SK-N-SH (cell line): ENCODE data around the gene OTOG. TPM values are rescaled to one million over a fixed set of nuclear protein-coding genes. Genes with fewer than 3 reads are reported as not detected.

Source experiments
- CTCF ChIA-PET: fragments of 300-600, 350-600 bp; formaldehyde crosslinking; extraction: SDS; loops from one replicate; lab custom pipeline; 2021; lab: Yijun Ruan, JAX
- POLR2A ChIA-PET: fragments of 350-600 bp; sonication (Branson Sonifier 250); formaldehyde crosslinking; extraction: SDS; loops from one replicate; lab custom pipeline; 2020; ENCODE audit warnings: antibody characterized with exemption, inconsistent platforms; lab: Yijun Ruan, JAX
- DNase-seq: peaks from one replicate; pipeline ENCODE4 v3.0.0; 2012
- H2AFZ ChIP-seq: fragments of 200-600 bp; sonication (generic); 2 replicates; pipeline ENCODE4 v1.8.1; 2016; ENCODE audit warnings: antibody characterized with exemption, mild to moderate bottlenecking, low read depth
- H3F3A ChIP-seq: fragments of 200-600 bp; sonication (generic); replicated peaks from 2 replicates; pipeline ENCODE3; 2016; ENCODE audit warnings: antibody characterized with exemption, mild to moderate bottlenecking; ENCODE audit not compliant: insufficient read depth
- H3K27ac ChIP-seq, 2 experiments: fragments of 200-500 bp in 1 of 2; fragments of 200-600 bp in 1 of 2; sonication (Bioruptor generic) in 1 of 2; sonication (generic), shearing (Covaris generic) in 1 of 2; 2 replicates each; pipeline versions ENCODE4 v1.5.1 to v1.6.1; 2014 to 2016; ENCODE audit warnings: low read depth in 2 of 2, inconsistent platforms in 1 of 2, low read length in 1 of 2, mild to moderate bottlenecking in 1 of 2, mixed read lengths in 1 of 2
- H3K27me3 ChIP-seq: fragments of 200-600 bp; sonication (generic), shearing (Covaris generic); 2 replicates; pipeline ENCODE4 v1.6.1; 2016; ENCODE audit warnings: mixed run types; ENCODE audit not compliant: insufficient read depth
- H3K36me3 ChIP-seq, 2 experiments: fragments of 200-500 bp in 1 of 2; fragments of 200-600 bp in 1 of 2; sonication (Bioruptor generic) in 1 of 2; sonication (generic) in 1 of 2; replicated peaks in 1 of 2; 2 replicates each; pipeline versions ENCODE3 to v1.5.1; 2014 to 2016; ENCODE audit warnings: low read length in 1 of 2, mild to moderate bottlenecking in 1 of 2; ENCODE audit not compliant: insufficient read depth in 2 of 2, control insufficient read depth in 1 of 2
- H3K4me1 ChIP-seq, 2 experiments: fragments of 200-500 bp in 1 of 2; fragments of 200-600 bp in 1 of 2; sonication (Bioruptor generic) in 1 of 2; sonication (generic), shearing (Covaris generic) in 1 of 2; 2 replicates each; pipeline versions ENCODE4 v1.5.1 to v1.6.1; 2014 to 2016; ENCODE audit warnings: low read depth in 1 of 2, low read length in 1 of 2, mixed run types in 1 of 2; ENCODE audit not compliant: insufficient read depth in 2 of 2, control insufficient read depth in 1 of 2
- H3K4me2 ChIP-seq: fragments of 200-600 bp; sonication (generic), shearing (Covaris generic); 2 replicates; pipeline ENCODE4 v1.6.1; 2017; ENCODE audit warnings: mixed run types
- H3K4me3 ChIP-seq, 2 experiments: fragments of 200-500 bp in 1 of 2; fragments of 200-600 bp in 1 of 2; sonication (Bioruptor generic) in 1 of 2; sonication (generic), shearing (Covaris generic) in 1 of 2; 2 replicates each; pipeline versions ENCODE4 v1.5.1 to v1.8.1; 2014 to 2016; ENCODE audit warnings: low read depth in 2 of 2, inconsistent platforms in 1 of 2, low read length in 1 of 2, mild to moderate bottlenecking in 1 of 2, mixed read lengths in 1 of 2, moderate library complexity in 1 of 2
- H3K79me2 ChIP-seq: fragments of 200-600 bp; sonication (generic); 2 replicates; pipeline ENCODE4 v1.8.1; 2017; ENCODE audit warnings: mild to moderate bottlenecking; ENCODE audit not compliant: insufficient read depth
- H3K9ac ChIP-seq: fragments of 200-600 bp; sonication (generic); 2 replicates; pipeline ENCODE4 v1.6.1; 2017; ENCODE audit warnings: mixed run types
- H3K9me2 ChIP-seq: fragments of 200-600 bp; sonication (generic); 2 replicates; pipeline ENCODE4 v1.6.1; 2017; ENCODE audit warnings: mixed run types
- H3K9me3 ChIP-seq: fragments of 200-600 bp; sonication (generic); 2 replicates; pipeline ENCODE4 v1.6.1; 2017; ENCODE audit warnings: mixed run types, mild to moderate bottlenecking, moderate library complexity
- H4K20me1 ChIP-seq: fragments of 200-600 bp; sonication (generic); 2 replicates; pipeline ENCODE4 v1.6.1; 2017; ENCODE audit warnings: mild to moderate bottlenecking, mixed run types; ENCODE audit not compliant: insufficient read depth
- EP300 ChIP-seq, 2 experiments: IDR thresholded peaks; 2 replicates each; pipeline versions ENCODE4 v1.4.0 to v1.6.1; 2012; ENCODE audit warnings: borderline replicate concordance in 1 of 2, low read depth in 1 of 2, low read length in 1 of 2
- FOXJ3 ChIP-seq: sonication (generic); formaldehyde crosslinking; IDR thresholded peaks from 2 replicates; pipeline ENCODE4 v1.5.1; 2020; ENCODE audit warnings: mild to moderate bottlenecking, missing genetic modification reagents
- FOXM1 ChIP-seq: IDR thresholded peaks from 2 replicates; pipeline ENCODE4 v1.4.0; 2012; ENCODE audit warnings: low read depth, mild to moderate bottlenecking
- MEF2A ChIP-seq: IDR thresholded peaks from 2 replicates; pipeline ENCODE4 v1.4.0; 2012; ENCODE audit warnings: low read depth, borderline replicate concordance
- NFIC ChIP-seq: IDR thresholded peaks from 2 replicates; pipeline ENCODE4 v1.4.0; 2012; ENCODE audit warnings: borderline replicate concordance
- NRF1 ChIP-seq: IDR thresholded peaks from 2 replicates; pipeline ENCODE4 v1.6.1; 2012; ENCODE audit warnings: low read depth, mild to moderate bottlenecking, low read length
- PBX3 ChIP-seq: IDR thresholded peaks from 2 replicates; pipeline ENCODE4; 2012
- POLR2AphosphoS5 ChIP-seq: IDR thresholded peaks from 2 replicates; pipeline ENCODE4 v1.6.1; 2012; ENCODE audit warnings: low read depth, low read length
- RAD21 ChIP-seq: IDR thresholded peaks from 2 replicates; pipeline ENCODE4 v1.6.1; 2012; ENCODE audit warnings: mild to moderate bottlenecking, low read length
- REST ChIP-seq: IDR thresholded peaks from 2 replicates; pipeline ENCODE4 v1.6.1; 2012; ENCODE audit warnings: mild to moderate bottlenecking, low read depth, low read length, moderate library complexity
- RXRA ChIP-seq: IDR thresholded peaks from 2 replicates; pipeline ENCODE4 v1.4.0; 2012; ENCODE audit warnings: low read depth, mild to moderate bottlenecking, borderline replicate concordance
- SIN3A ChIP-seq: IDR thresholded peaks from 2 replicates; pipeline ENCODE4 v1.6.1; 2012; ENCODE audit warnings: low read depth, mild to moderate bottlenecking, low read length, moderate library complexity, borderline replicate concordance
- SMC3 ChIP-seq: IDR thresholded peaks from 2 replicates; pipeline ENCODE4 v1.6.1; 2012; ENCODE audit warnings: low read depth, low read length, improper control_type of control experiment
- TCF12 ChIP-seq: IDR thresholded peaks from 2 replicates; pipeline ENCODE4 v1.4.0; 2012
- TEAD4 ChIP-seq: IDR thresholded peaks from 2 replicates; pipeline ENCODE4 v1.4.0; 2012; ENCODE audit warnings: mild to moderate bottlenecking, borderline replicate concordance; ENCODE audit not compliant: insufficient read depth
- USF1 ChIP-seq: IDR thresholded peaks from 2 replicates; pipeline ENCODE4 v1.4.0; 2012; ENCODE audit warnings: low read depth, borderline replicate concordance
- YY1 ChIP-seq: IDR thresholded peaks from 2 replicates; pipeline ENCODE4 v1.4.0; 2012; ENCODE audit warnings: low read depth, mild to moderate bottlenecking
- WGBS: methylation state at CpG from one replicate; pipeline ENCODE4 v1.1.6; 2017; ENCODE audit warnings: low lambda C conversion rate; 5-methylcytosine and 5-hydroxymethylcytosine counted together
- polyA plus RNA-seq, 3 experiments: library from polyadenylated mRNA; depleted of rRNA; stranded (reverse); fragments of >200 nt; gene quantifications; 2 replicates each; pipeline ENCODE4 v1.2.3, GENCODE V29; 2012

Gene OTOG
- polyA plus RNA-seq, 1 of the 3 experiments (the other 2 are of a cell fraction), result not detected

- H3K79me2 ChIP-seq, result no peaks in the 10 kb centered on the region
- H3K9ac ChIP-seq, result no peak overlapping the region
- H3K4me1 ChIP-seq, result peaks cover 0 to 11% of the 10 kb centered on the region in 2 experiments; a peak in 1 of 4 replicates
- no peak overlapping the region for H3K4me2 ChIP-seq
- H3K9me2 ChIP-seq, result no peaks in the 10 kb centered on the region
- H2AFZ ChIP-seq, result no peak overlapping the region
- H3K36me3 ChIP-seq, result no peaks in the 10 kb centered on the region
- ChIA-PET CTCF (interaction anchor here (0.9 to 45.6 kb wide), 4 partner anchors 21 to 460 kb away, joined by 3 to 1101 read pairs (median 251); partner anchors contain the start of gene KCNJ11), POLR2A (no interaction called here)
- no peak overlapping the region for H3K4me3 ChIP-seq
- no peak overlapping the region for H3K27ac ChIP-seq
- peaks cover 4% of the 10 kb centered on the region; the same call in 1 of the 2 replicates for H3K27me3 ChIP-seq
- WGBS, result 26% methylated on average over 2 of the region's 2 CpGs
- no peak for DNase-seq
- H3F3A ChIP-seq, result no peaks in the 10 kb centered on the region
- TF ChIP-seq FOXM1 (no peak), TCF12 (no peak), PBX3 (no peak), YY1 (no peak), REST (no peak), POLR2AphosphoS5 (no peak), SIN3A (no peak), FOXJ3 (CRISPR knock-in tag) (no peak), USF1 (no peak), EP300 (IDR thresholded peaks at IDR 0.05; ENCODE audit: borderline replicate concordance in 1 of 2, low read depth in 1 of 2, low read length in 1 of 2) (no peak), TEAD4 (no peak), SMC3 (no peak), RXRA (no peak), NFIC (no peak), MEF2A (no peak), NRF1 (no peak), RAD21 (no peak)
- TF ChIP-seq, all 33 proteins: peak for 0
- Histone ChIP-seq H4K20me1 (no peaks in the 10 kb centered on the region), H3K9me3 (no peaks in the 10 kb centered on the region)
Measured at GRCh38 chr11:17532784-17533183, 14.3 kb upstream of the OTOG start.
